Lung (tissue), 12 donors: ENCODE measurements around the gene EMC8. TPM values are rescaled to one million over a fixed set of nuclear protein-coding genes. Genes with fewer than 3 reads are reported as not detected.

ENCODE experiments used
- ATAC-seq: fragments of 200-7000 bp; cut with Tn5 transposase; one replicate; pipeline ENCODE4 v1.9.1; 2020; ENCODE audit warnings: moderate number of reproducible peaks; ENCODE audit not compliant: insufficient read depth, low FRiP score
- DNase-seq, 3 donors: peaks; one replicate each; pipeline ENCODE4 v3.0.0-alpha.2; 2013 to 2017
- H3K27ac ChIP-seq, 2 donors: one replicate each; pipeline ENCODE4 v1.5.1; 2013; ENCODE audit warnings: mild to moderate bottlenecking in 2 of 2, moderate library complexity in 2 of 2, control low read depth in 1 of 2, inconsistent platforms in 1 of 2, low read depth in 1 of 2, low read length in 1 of 2
- H3K27me3 ChIP-seq, 3 donors: one replicate each; pipeline ENCODE4 v1.5.1; 2013; ENCODE audit warnings: low read length in 2 of 3; ENCODE audit not compliant: control insufficient read depth in 3 of 3, insufficient read depth in 3 of 3
- H3K36me3 ChIP-seq, 4 donors: one replicate each; pipeline ENCODE4 v1.5.1; 2013; ENCODE audit warnings: low read length in 4 of 4, mild to moderate bottlenecking in 1 of 4, moderate library complexity in 1 of 4; ENCODE audit not compliant: control insufficient read depth in 4 of 4, insufficient read depth in 4 of 4
- H3K4me1 ChIP-seq, 5 donors: one replicate each; pipeline ENCODE4 v1.5.1; 2013; ENCODE audit warnings: low read length in 5 of 5, mild to moderate bottlenecking in 2 of 5, moderate library complexity in 1 of 5; ENCODE audit not compliant: control insufficient read depth in 5 of 5, insufficient read depth in 5 of 5
- H3K4me3 ChIP-seq: one replicate; pipeline ENCODE4 v1.5.1; 2013; ENCODE audit warnings: mild to moderate bottlenecking, control low read depth, moderate library complexity
- H3K9ac ChIP-seq, 2 donors: one replicate each; pipeline ENCODE4 v1.5.1; 2013; ENCODE audit warnings: low read length in 2 of 2, control low read depth in 1 of 2; ENCODE audit not compliant: insufficient read depth in 1 of 2
- H3K9me3 ChIP-seq, 4 donors: one replicate each; pipeline ENCODE4 v1.5.1; 2013; ENCODE audit warnings: low read length in 3 of 4, mild to moderate bottlenecking in 1 of 4, moderate library complexity in 1 of 4; ENCODE audit not compliant: control insufficient read depth in 4 of 4, insufficient read depth in 3 of 4
- CTCF ChIP-seq: IDR thresholded peaks from 2 replicates; pipeline ENCODE4 v1.5.1; 2012; ENCODE audit warnings: mild to moderate bottlenecking; ENCODE audit errors: control extremely low read depth, extremely low read depth
- WGBS, 2 donors: extraction: QIAGEN DNeasy Blood & Tissue Kit; methylation state at CpG; one replicate each; pipeline ENCODE4 v1.1.7; 2013; 5-methylcytosine and 5-hydroxymethylcytosine counted together
- polyA plus RNA-seq, 2 donors: library from polyadenylated mRNA; stranded (reverse); fragments of 200-250 nt; gene quantifications; one replicate each; pipeline ENCODE4 v1.2.1, GENCODE V29; 2013
- total RNA-seq, 2 donors: library from RNA; depleted of rRNA in 1 of 2; stranded (reverse); fragments of >200 nt in 1 of 2; gene quantifications; one replicate each; pipeline ENCODE4 v1.2.1, GENCODE V29; 2014 to 2021
- donor health status: control.
- donor health status: control.
- donor health status: Bipolar disorder and iron deficiency.
- donor health status: healthy.
- donor health status: DM: yes; HTN: yes; CAD: no.

EMC8 gene
- total and polyA plus RNA-seq, 4 donors = 10.5 to 26.8 (median 17.5) TPM

GRCh38 chr16:85829751-85830445 lies 30.6 kb upstream of the EMC8 start:
- WGBS, 2 donors = 28 to 56% methylated on average over 24 of the region's 24 CpGs
- H3K9me3 ChIP-seq = no peaks in the 10 kb centered on the region
- no peak for DNase-seq
- TF ChIP-seq CTCF = no peak
- H3K4me1 ChIP-seq = peaks cover 0 to 7% (median 0%) of the 10 kb centered on the region in 5 donors
- H3K9ac ChIP-seq = no peak overlapping the region
- peaks cover 0 to 3% (median 0%) of the 10 kb centered on the region in 3 donors for H3K27me3 ChIP-seq
- H3K27ac ChIP-seq = no peak overlapping the region
- no peak for ATAC-seq
- H3K36me3 ChIP-seq = no peaks in the 10 kb centered on the region
- H3K4me3 ChIP-seq = no peak overlapping the region

- no peaks in the 10 kb centered on the region for H3K36me3 ChIP-seq
- no peaks in the 10 kb centered on the region for H3K9me3 ChIP-seq
- DNase-seq (no peak), ATAC-seq (no peak)
- H3K27ac ChIP-seq = no peak overlapping the region
- peaks cover 0 to 7% (median 0%) of the 10 kb centered on the region in 5 donors for H3K4me1 ChIP-seq
- 50 to 67% methylated on average over 15 of the region's 15 CpGs for WGBS, 2 donors
- H3K9ac ChIP-seq = no peak overlapping the region
- H3K4me3 ChIP-seq = no peak overlapping the region
- TF ChIP-seq CTCF = no peak
- H3K27me3 ChIP-seq = peaks cover 0 to 3% (median 0%) of the 10 kb centered on the region in 3 donors
Observed at GRCh38 chr16:85829171-85829719, 29.9 kb upstream of the EMC8 start.

- 77 to 78% methylated on average over 9 of the region's 9 CpGs for WGBS, 2 donors
- no peak overlapping the region for H3K4me3 ChIP-seq
- no peak for DNase-seq
- peaks cover 0 to 3% (median 0%) of the 10 kb centered on the region in 5 donors for H3K4me1 ChIP-seq
- peaks cover 0 to 3% (median 0%) of the 10 kb centered on the region in 3 donors for H3K27me3 ChIP-seq
- no peak for ATAC-seq
- TF ChIP-seq CTCF = no peak
- no peak overlapping the region for H3K27ac ChIP-seq
- H3K36me3 ChIP-seq = no peaks in the 10 kb centered on the region
- H3K9ac ChIP-seq = no peak overlapping the region
- H3K9me3 ChIP-seq = no peaks in the 10 kb centered on the region
Observed at GRCh38 chr16:85828166-85828565, 28.8 kb upstream of the EMC8 start.
